HEK293 (cell line): ENCODE data around the gene ZFHX2.

Source experiments
- CTCF ChIA-PET: fragments of 350-600 bp; formaldehyde crosslinking; extraction: SDS; loops from one replicate; lab custom pipeline; 2021; ENCODE audit warnings: antibody characterized with exemption; lab: Yijun Ruan, JAX
- POLR2A ChIA-PET: fragments of 300-600 bp; formaldehyde crosslinking; extraction: SDS; loops from one replicate; lab custom pipeline; 2020; ENCODE audit warnings: antibody characterized with exemption, inconsistent platforms; lab: Yijun Ruan, JAX
- H3K27ac ChIP-seq: fragments of 200-500 bp; sonication (Bioruptor generic); 2 replicates; pipeline ENCODE4 v1.5.1; 2014; ENCODE audit warnings: low read depth, low read length, control low read depth, inconsistent platforms; ENCODE audit errors: extremely low read depth
- H3K36me3 ChIP-seq, 2 experiments: fragments of 200-500 bp in 1 of 2; sonication (Bioruptor generic) in 1 of 2; 1 replicate in 1 of 2; 2 replicates in 1 of 2; pipeline ENCODE4 v1.5.1; 2014 to 2017; ENCODE audit warnings: inconsistent platforms in 2 of 2, low read length in 2 of 2; ENCODE audit not compliant: control insufficient read depth in 2 of 2, insufficient read depth in 1 of 2
- H3K4me1 ChIP-seq: fragments of 200-500 bp; sonication (Bioruptor generic); 2 replicates; pipeline ENCODE4 v1.5.1; 2014; ENCODE audit warnings: mild to moderate bottlenecking, low read length, inconsistent platforms; ENCODE audit not compliant: control insufficient read depth, insufficient read depth
- H3K4me3 ChIP-seq: 2 replicates; pipeline ENCODE4 v1.5.1; 2011; ENCODE audit warnings: low read depth, mild to moderate bottlenecking, control low read depth, low read length, moderate library complexity
- H3K9me3 ChIP-seq: fragments of 200-500 bp; sonication (Bioruptor generic); 2 replicates; pipeline ENCODE4 v1.5.1; 2014; ENCODE audit warnings: low read depth, low read length, inconsistent platforms; ENCODE audit not compliant: control insufficient read depth, insufficient read depth
- HOXC10 ChIP-seq: sonication (generic); formaldehyde crosslinking; IDR thresholded peaks from 2 replicates; pipeline ENCODE4 v1.8.1; 2023; ENCODE audit warnings: mild to moderate bottlenecking, missing genetic modification reagents
- PRDM1 ChIP-seq: fragments of 450-650 bp; formaldehyde crosslinking; IDR thresholded peaks from 2 replicates; pipeline ENCODE4; 2016; ENCODE audit warnings: missing biosample characterization, missing genetic modification characterization
- SP3 ChIP-seq: fragments of 450-650 bp; formaldehyde crosslinking; IDR thresholded peaks from 2 replicates; pipeline ENCODE4 v1.5.1; 2016; ENCODE audit warnings: missing biosample characterization, missing genetic modification characterization
- ZFHX2 ChIP-seq: fragments of 450-650 bp; formaldehyde crosslinking; conservative IDR thresholded peaks from 2 replicates; pipeline ENCODE4 v1.5.1; 2016; ENCODE audit warnings: missing biosample characterization, missing genetic modification characterization
- ZFP37 ChIP-seq: fragments of 450-650 bp; formaldehyde crosslinking; IDR thresholded peaks from 2 replicates; pipeline ENCODE4 v1.5.1; 2016; ENCODE audit warnings: missing biosample characterization, missing genetic modification characterization
- ZNF274 ChIP-seq, 2 experiments: fragments of 200-500 bp in 1 of 2; fragments of 450-650 bp in 1 of 2; sonication (Bioruptor generic) in 1 of 2; formaldehyde crosslinking in 1 of 2; IDR thresholded peaks; 2 replicates each; pipeline versions ENCODE4 v1.5.1 to v1.6.1; 2014 to 2016; ENCODE audit warnings: borderline replicate concordance in 1 of 2, inconsistent platforms in 1 of 2, low read length in 1 of 2, missing biosample characterization in 1 of 2, missing genetic modification characterization in 1 of 2
- ZNF335 ChIP-seq: fragments of 450-650 bp; formaldehyde crosslinking; conservative IDR thresholded peaks from 2 replicates; pipeline ENCODE4 v1.5.1; 2016; ENCODE audit warnings: missing biosample characterization, missing genetic modification characterization
- ZNF37A ChIP-seq: fragments of 450-650 bp; IDR thresholded peaks from 2 replicates; pipeline ENCODE4 v1.5.1; 2018; ENCODE audit warnings: missing biosample characterization, missing genetic modification characterization
- ZNF514 ChIP-seq: fragments of 450-650 bp; formaldehyde crosslinking; IDR thresholded peaks from 2 replicates; pipeline ENCODE4 v1.5.1; 2016; ENCODE audit warnings: missing biosample characterization, missing genetic modification characterization
- ZNF561 ChIP-seq: fragments of 450-650 bp; IDR thresholded peaks from 2 replicates; pipeline ENCODE4 v1.5.1; 2018; ENCODE audit warnings: missing biosample characterization, missing genetic modification characterization, borderline replicate concordance
- ZNF776 ChIP-seq: fragments of 450-650 bp; formaldehyde crosslinking; IDR thresholded peaks from 2 replicates; pipeline ENCODE4 v1.5.0; 2017; ENCODE audit warnings: missing biosample characterization, missing genetic modification characterization, borderline replicate concordance
- ZSCAN16 ChIP-seq: fragments of 450-650 bp; formaldehyde crosslinking; IDR thresholded peaks from 2 replicates; pipeline ENCODE4 v1.5.1; 2016; ENCODE audit warnings: missing biosample characterization, missing genetic modification characterization
- TF ChIP-seq, protein P1 (sequence below): IDR thresholded peaks from 2 replicates; pipeline ENCODE4 v1.6.1; 2011; ENCODE audit warnings: mild to moderate bottlenecking, low read depth, low read length, borderline replicate concordance
- TF ChIP-seq, protein P2 (sequence below): fragments of 450-650 bp; formaldehyde crosslinking; optimal IDR thresholded peaks from 2 replicates; pipeline ENCODE3; 2016; ENCODE audit warnings: missing biosample characterization, mild to moderate bottlenecking, missing genetic modification characterization
- TF ChIP-seq, protein P3 (sequence below): fragments of 450-650 bp; formaldehyde crosslinking; IDR thresholded peaks from 2 replicates; pipeline ENCODE4 v1.5.1; 2016; ENCODE audit warnings: missing biosample characterization, missing genetic modification characterization, borderline replicate concordance
- TF ChIP-seq, protein P4 (sequence below): fragments of 450-650 bp; formaldehyde crosslinking; IDR thresholded peaks from 2 replicates; pipeline ENCODE4 v1.5.1; 2016; ENCODE audit warnings: missing biosample characterization, missing genetic modification characterization
- TF ChIP-seq, protein P5 (sequence below): fragments of 450-650 bp; formaldehyde crosslinking; IDR thresholded peaks from 2 replicates; pipeline ENCODE4 v1.5.1; 2016; ENCODE audit warnings: missing biosample characterization, missing genetic modification characterization
- TF ChIP-seq, protein P6 (sequence below): fragments of 450-650 bp; formaldehyde crosslinking; IDR thresholded peaks from 2 replicates; pipeline ENCODE4 v1.5.1; 2016; ENCODE audit warnings: missing biosample characterization, missing genetic modification characterization
- TF ChIP-seq, protein P7 (sequence below): fragments of 450-650 bp; formaldehyde crosslinking; IDR thresholded peaks from 2 replicates; pipeline ENCODE4 v1.5.1; 2016; ENCODE audit warnings: missing biosample characterization, missing genetic modification characterization
- TF ChIP-seq, protein P8 (sequence below): fragments of 450-650 bp; formaldehyde crosslinking; IDR thresholded peaks from 2 replicates; pipeline ENCODE4 v1.5.1; 2016; ENCODE audit warnings: missing biosample characterization, missing genetic modification characterization
- TF ChIP-seq, protein P9 (sequence below): fragments of 450-650 bp; formaldehyde crosslinking; IDR thresholded peaks from 2 replicates; pipeline ENCODE4 v1.5.1; 2017; ENCODE audit warnings: missing biosample characterization, mild to moderate bottlenecking, missing genetic modification characterization, moderate library complexity

The ZFHX2 gene

DNA sequence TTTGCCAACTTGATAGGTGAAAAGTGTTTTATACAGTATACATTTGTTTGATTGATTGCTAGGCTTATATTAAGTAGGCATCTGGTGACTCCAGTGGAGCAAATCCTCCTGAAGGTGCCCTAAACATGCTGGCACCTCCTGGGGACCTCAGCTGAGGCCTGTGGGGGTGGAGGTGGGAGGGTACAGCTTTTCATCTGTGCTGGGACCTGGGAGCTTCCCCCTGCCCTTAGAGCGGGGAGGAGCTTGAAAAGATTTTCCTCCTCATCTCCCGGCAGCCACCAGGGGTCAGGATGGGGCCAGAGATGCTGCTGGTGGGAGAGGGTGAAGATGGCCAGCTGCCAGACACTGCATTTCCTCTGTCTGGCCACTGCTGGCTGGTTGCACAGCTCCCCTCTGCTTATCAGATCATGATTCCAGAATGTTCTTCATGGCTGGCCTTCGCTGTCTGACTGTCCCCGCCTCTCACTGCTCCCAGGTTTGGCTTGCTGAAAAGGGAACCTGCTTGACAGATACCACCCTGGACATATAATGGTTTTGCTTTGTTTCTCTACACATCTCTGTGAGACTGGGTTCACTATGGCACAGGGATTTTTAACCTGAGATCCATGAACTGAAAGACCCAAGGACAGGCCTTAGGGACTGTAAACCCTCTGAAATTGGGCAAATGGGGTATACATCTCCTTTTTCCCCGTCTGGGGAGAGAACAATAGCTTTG, 37.5 kb upstream of the ZFHX2 start:
- H3K27ac ChIP-seq, result no peak overlapping the region
- H3K4me3 ChIP-seq, result no peak overlapping the region
- ChIA-PET CTCF (interaction anchor here (0.6 to 2.5 kb wide), 37 partner anchors 11 to 1918 kb away, joined by 3 to 38 read pairs (median 3); partner anchors contain the start of genes AP1G2 and DHRS2), POLR2A (interaction anchor here (0.7 to 1.3 kb wide), 4 partner anchors 11 to 287 kb away, joined by 3 to 4 read pairs (median 3); no protein-coding TSS in a partner anchor)
- no peaks in the 10 kb centered on the region for H3K4me1 ChIP-seq
- no peaks in the 10 kb centered on the region for H3K36me3 ChIP-seq
- H3K9me3 ChIP-seq, result no peaks in the 10 kb centered on the region
- TF ChIP-seq ZNF335 (peak; percentile 69), ZNF514 (tag by site-specific recombination) (no peak), ZSCAN16 (tag by site-specific recombination) (no peak), ZFP37 (tag by site-specific recombination) (no peak), ZFHX2 (tag by site-specific recombination) (peak; percentile 50), SP3 (tag by site-specific recombination) (peak; percentile 37; the same call in 1 of the 2 replicates), ZNF561 (tag by site-specific recombination) (no peak), PRDM1 (tag by site-specific recombination) (no peak), HOXC10 (no peak), ZNF274 (IDR thresholded peaks at IDR 0.05; ENCODE audit: low read length) (no peak), ZNF274 (tag by site-specific recombination; IDR thresholded peaks at IDR 0.05; ENCODE audit: borderline replicate concordance) (no peak), ZNF37A (tag by site-specific recombination) (no peak), ZNF776 (tag by site-specific recombination) (no peak)
- TF ChIP-seq, protein P1, sequence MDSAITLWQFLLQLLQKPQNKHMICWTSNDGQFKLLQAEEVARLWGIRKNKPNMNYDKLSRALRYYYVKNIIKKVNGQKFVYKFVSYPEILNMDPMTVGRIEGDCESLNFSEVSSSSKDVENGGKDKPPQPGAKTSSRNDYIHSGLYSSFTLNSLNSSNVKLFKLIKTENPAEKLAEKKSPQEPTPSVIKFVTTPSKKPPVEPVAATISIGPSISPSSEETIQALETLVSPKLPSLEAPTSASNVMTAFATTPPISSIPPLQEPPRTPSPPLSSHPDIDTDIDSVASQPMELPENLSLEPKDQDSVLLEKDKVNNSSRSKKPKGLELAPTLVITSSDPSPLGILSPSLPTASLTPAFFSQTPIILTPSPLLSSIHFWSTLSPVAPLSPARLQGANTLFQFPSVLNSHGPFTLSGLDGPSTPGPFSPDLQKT, result no peak
- TF ChIP-seq, protein P2, sequence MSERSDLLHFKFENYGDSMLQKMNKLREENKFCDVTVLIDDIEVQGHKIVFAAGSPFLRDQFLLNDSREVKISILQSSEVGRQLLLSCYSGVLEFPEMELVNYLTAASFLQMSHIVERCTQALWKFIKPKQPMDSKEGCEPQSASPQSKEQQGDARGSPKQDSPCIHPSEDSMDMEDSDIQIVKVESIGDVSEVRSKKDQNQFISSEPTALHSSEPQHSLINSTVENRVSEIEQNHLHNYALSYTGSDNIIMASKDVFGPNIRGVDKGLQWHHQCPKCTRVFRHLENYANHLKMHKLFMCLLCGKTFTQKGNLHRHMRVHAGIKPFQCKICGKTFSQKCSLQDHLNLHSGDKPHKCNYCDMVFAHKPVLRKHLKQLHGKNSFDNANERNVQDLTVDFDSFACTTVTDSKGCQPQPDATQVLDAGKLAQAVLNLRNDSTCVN (tag by site-specific recombination), result no peak
- TF ChIP-seq, protein P3, sequence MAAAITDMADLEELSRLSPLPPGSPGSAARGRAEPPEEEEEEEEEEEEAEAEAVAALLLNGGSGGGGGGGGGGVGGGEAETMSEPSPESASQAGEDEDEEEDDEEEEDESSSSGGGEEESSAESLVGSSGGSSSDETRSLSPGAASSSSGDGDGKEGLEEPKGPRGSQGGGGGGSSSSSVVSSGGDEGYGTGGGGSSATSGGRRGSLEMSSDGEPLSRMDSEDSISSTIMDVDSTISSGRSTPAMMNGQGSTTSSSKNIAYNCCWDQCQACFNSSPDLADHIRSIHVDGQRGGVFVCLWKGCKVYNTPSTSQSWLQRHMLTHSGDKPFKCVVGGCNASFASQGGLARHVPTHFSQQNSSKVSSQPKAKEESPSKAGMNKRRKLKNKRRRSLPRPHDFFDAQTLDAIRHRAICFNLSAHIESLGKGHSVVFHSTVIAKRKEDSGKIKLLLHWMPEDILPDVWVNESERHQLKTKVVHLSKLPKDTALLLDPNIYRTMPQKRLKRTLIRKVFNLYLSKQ (tag by site-specific recombination), result no peak
- TF ChIP-seq, protein P4, sequence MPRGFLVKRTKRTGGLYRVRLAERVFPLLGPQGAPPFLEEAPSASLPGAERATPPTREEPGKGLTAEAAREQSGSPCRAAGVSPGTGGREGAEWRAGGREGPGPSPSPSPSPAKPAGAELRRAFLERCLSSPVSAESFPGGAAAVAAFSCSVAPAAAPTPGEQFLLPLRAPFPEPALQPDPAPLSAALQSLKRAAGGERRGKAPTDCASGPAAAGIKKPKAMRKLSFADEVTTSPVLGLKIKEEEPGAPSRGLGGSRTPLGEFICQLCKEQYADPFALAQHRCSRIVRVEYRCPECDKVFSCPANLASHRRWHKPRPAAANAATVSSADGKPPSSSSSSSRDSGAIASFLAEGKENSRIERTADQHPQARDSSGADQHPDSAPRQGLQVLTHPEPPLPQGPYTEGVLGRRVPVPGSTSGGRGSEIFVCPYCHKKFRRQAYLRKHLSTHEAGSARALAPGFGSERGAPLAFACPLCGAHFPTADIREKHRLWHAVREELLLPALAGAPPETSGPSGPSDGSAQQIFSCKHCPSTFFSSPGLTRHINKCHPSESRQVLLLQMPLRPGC, result no peak
- TF ChIP-seq, protein P5, sequence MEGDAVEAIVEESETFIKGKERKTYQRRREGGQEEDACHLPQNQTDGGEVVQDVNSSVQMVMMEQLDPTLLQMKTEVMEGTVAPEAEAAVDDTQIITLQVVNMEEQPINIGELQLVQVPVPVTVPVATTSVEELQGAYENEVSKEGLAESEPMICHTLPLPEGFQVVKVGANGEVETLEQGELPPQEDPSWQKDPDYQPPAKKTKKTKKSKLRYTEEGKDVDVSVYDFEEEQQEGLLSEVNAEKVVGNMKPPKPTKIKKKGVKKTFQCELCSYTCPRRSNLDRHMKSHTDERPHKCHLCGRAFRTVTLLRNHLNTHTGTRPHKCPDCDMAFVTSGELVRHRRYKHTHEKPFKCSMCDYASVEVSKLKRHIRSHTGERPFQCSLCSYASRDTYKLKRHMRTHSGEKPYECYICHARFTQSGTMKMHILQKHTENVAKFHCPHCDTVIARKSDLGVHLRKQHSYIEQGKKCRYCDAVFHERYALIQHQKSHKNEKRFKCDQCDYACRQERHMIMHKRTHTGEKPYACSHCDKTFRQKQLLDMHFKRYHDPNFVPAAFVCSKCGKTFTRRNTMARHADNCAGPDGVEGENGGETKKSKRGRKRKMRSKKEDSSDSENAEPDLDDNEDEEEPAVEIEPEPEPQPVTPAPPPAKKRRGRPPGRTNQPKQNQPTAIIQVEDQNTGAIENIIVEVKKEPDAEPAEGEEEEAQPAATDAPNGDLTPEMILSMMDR (tag by site-specific recombination), result peak; percentile 95
- TF ChIP-seq, protein P6, sequence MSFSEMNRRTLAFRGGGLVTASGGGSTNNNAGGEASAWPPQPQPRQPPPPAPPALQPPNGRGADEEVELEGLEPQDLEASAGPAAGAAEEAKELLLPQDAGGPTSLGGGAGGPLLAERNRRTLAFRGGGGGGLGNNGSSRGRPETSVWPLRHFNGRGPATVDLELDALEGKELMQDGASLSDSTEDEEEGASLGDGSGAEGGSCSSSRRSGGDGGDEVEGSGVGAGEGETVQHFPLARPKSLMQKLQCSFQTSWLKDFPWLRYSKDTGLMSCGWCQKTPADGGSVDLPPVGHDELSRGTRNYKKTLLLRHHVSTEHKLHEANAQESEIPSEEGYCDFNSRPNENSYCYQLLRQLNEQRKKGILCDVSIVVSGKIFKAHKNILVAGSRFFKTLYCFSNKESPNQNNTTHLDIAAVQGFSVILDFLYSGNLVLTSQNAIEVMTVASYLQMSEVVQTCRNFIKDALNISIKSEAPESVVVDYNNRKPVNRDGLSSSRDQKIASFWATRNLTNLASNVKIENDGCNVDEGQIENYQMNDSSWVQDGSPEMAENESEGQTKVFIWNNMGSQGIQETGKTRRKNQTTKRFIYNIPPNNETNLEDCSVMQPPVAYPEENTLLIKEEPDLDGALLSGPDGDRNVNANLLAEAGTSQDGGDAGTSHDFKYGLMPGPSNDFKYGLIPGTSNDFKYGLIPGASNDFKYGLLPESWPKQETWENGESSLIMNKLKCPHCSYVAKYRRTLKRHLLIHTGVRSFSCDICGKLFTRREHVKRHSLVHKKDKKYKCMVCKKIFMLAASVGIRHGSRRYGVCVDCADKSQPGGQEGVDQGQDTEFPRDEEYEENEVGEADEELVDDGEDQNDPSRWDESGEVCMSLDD, result no peak
- TF ChIP-seq, protein P7, sequence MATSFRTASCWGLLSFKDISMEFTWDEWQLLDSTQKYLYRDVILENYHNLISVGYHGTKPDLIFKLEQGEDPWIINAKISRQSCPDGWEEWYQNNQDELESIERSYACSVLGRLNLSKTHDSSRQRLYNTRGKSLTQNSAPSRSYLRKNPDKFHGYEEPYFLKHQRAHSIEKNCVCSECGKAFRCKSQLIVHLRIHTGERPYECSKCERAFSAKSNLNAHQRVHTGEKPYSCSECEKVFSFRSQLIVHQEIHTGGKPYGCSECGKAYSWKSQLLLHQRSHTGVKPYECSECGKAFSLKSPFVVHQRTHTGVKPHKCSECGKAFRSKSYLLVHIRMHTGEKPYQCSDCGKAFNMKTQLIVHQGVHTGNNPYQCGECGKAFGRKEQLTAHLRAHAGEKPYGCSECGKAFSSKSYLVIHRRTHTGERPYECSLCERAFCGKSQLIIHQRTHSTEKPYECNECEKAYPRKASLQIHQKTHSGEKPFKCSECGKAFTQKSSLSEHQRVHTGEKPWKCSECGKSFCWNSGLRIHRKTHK (tag by site-specific recombination), result no peak
- TF ChIP-seq, protein P8, sequence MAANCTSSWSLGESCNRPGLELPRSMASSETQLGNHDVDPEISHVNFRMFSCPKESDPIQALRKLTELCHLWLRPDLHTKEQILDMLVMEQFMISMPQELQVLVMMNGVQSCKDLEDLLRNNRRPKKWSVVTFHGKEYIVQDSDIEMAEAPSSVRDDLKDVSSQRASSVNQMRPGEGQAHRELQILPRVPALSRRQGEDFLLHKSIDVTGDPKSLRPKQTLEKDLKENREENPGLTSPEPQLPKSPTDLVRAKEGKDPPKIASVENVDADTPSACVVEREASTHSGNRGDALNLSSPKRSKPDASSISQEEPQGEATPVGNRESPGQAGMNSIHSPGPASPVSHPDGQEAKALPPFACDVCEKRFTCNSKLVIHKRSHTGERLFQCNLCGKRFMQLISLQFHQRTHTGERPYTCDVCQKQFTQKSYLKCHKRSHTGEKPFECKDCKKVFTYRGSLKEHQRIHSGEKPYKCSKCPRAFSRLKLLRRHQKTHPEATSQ (tag by site-specific recombination), result no peak
- TF ChIP-seq, protein P9, sequence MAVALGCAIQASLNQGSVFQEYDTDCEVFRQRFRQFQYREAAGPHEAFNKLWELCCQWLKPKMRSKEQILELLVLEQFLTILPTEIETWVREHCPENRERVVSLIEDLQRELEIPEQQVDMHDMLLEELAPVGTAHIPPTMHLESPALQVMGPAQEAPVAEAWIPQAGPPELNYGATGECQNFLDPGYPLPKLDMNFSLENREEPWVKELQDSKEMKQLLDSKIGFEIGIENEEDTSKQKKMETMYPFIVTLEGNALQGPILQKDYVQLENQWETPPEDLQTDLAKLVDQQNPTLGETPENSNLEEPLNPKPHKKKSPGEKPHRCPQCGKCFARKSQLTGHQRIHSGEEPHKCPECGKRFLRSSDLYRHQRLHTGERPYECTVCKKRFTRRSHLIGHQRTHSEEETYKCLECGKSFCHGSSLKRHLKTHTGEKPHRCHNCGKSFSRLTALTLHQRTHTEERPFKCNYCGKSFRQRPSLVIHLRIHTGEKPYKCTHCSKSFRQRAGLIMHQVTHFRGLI (tag by site-specific recombination), result no peak
